Stimulated activated CD4-positive, alpha-beta T cell treated with anti-CD3 and anti-CD28 coated beads, Interleukin-12 subunit alpha, Interleukin-12 subunit beta, amount 100 ng/mL, for 4 hours (primary cell): ENCODE measurements around the gene AASS.

ENCODE experiments used
- DNase-seq: peaks from one replicate; pipeline ENCODE4 v3.0.0-alpha.2; 2020

Gene AASS

GRCh38 chr7:122035876-122036275, 108.2 kb downstream of the AASS start:
- DNase-seq = no peak

GRCh38 chr7:122033641-122034040, 110.4 kb downstream of the AASS start:
- DNase-seq = no peak

- no peak for DNase-seq
These were observed 117.0 kb downstream of the AASS start for GRCh38 chr7:122027058-122027457.
